HT1080 (cell line): ENCODE measurements around the gene PRICKLE1. TPM values are rescaled to one million over a fixed set of nuclear protein-coding genes. Genes with fewer than 3 reads are reported as not detected.

ENCODE experiments used
- DNase-seq: peaks from one replicate; pipeline ENCODE4 v3.0.0-alpha.2; 2015; ENCODE audit warnings: low read depth
- polyA plus RNA-seq, 2 experiments: library from polyadenylated mRNA; depleted of rRNA; stranded (reverse); fragments of >200 nt; gene quantifications; 2 replicates each; pipeline ENCODE4 v1.2.3, GENCODE V29; 2015
- total RNA-seq: library from RNA; depleted of rRNA; stranded (reverse); fragments of >200 nt; shearing (Covaris generic); gene quantifications from 2 replicates; pipeline ENCODE4 v1.2.3, GENCODE V29; 2014; rRNA removed

PRICKLE1 gene
- total RNA-seq = 5.6 and 8.6 TPM in 2 replicates
- polyA plus RNA-seq (2015; cell fraction: cytosol; rRNA removed) = 6.7 and 10.7 TPM in 2 replicates
- 9.5 and 11.7 TPM in 2 replicates for polyA plus RNA-seq (2015; cell fraction: nucleus; rRNA removed)

- peak; percentile 63 for DNase-seq
These were observed at the start of gene PRICKLE1 for GRCh38 chr12:42589465-42590329. Gene PRICKLE1, minus strand, starts transcription at chr12:42589746. Its CDS starts 117,230 bp downstream, at chr12:42472516.

- DNase-seq = no peak
These were observed 49.2 kb upstream of the PRICKLE1 start for GRCh38 chr12:42638697-42639096.

GRCh38 chr12:42638011-42638410 lies 48.5 kb upstream of the PRICKLE1 start:
- no peak for DNase-seq

- no peak for DNase-seq
These were observed 47.4 kb upstream of the PRICKLE1 start for GRCh38 chr12:42636993-42637392.

- no peak for DNase-seq
These were observed 44.0 kb upstream of the PRICKLE1 start for GRCh38 chr12:42633594-42633993.

- DNase-seq = no peak
These were observed 42.0 kb upstream of the PRICKLE1 start for GRCh38 chr12:42631513-42631912.

GRCh38 chr12:42630314-42630713 lies 40.8 kb upstream of the PRICKLE1 start:
- no peak for DNase-seq

- DNase-seq = no peak
These were observed 37.6 kb upstream of the PRICKLE1 start for GRCh38 chr12:42627151-42627550.

- no peak for DNase-seq
These were observed 36.1 kb upstream of the PRICKLE1 start for GRCh38 chr12:42625611-42626010.

GRCh38 chr12:42617622-42618021 lies 28.1 kb upstream of the PRICKLE1 start:
- no peak for DNase-seq

GRCh38 chr12:42615006-42615405 lies 25.5 kb upstream of the PRICKLE1 start:
- DNase-seq = no peak

GRCh38 chr12:42612231-42612613 lies 22.7 kb upstream of the PRICKLE1 start:
- no peak for DNase-seq

- no peak for DNase-seq
These were observed 22.2 kb upstream of the PRICKLE1 start for GRCh38 chr12:42611571-42612230.

GRCh38 chr12:42609605-42610004 lies 20.1 kb upstream of the PRICKLE1 start:
- peak; percentile 5 for DNase-seq

- no peak for DNase-seq
These were observed 18.8 kb upstream of the PRICKLE1 start for GRCh38 chr12:42608196-42608825.

GRCh38 chr12:42607584-42608058 lies 18.1 kb upstream of the PRICKLE1 start:
- no peak for DNase-seq

GRCh38 chr12:42606471-42606870 lies 16.9 kb upstream of the PRICKLE1 start:
- no peak for DNase-seq

GRCh38 chr12:42605685-42606084 lies 16.1 kb upstream of the PRICKLE1 start:
- DNase-seq = no peak

- DNase-seq = no peak
These were observed 13.9 kb upstream of the PRICKLE1 start for GRCh38 chr12:42603246-42603990.

- DNase-seq = no peak
These were observed 4.3 kb upstream of the PRICKLE1 start for GRCh38 chr12:42593874-42594273.

GRCh38 chr12:42590330-42590934 lies 886 bp upstream of the PRICKLE1 start:
- DNase-seq = no peak
